ENCODE data around the gene PRPF8.

- TF ChIP-seq EP300 (IDR thresholded peaks at IDR 0.05) (no peak), POLR2A (IDR thresholded peaks at IDR 0.05) (no peak), POLR2AphosphoS5 (IDR thresholded peaks at IDR 0.05) (no peak)
- TF ChIP-seq, protein P1, sequence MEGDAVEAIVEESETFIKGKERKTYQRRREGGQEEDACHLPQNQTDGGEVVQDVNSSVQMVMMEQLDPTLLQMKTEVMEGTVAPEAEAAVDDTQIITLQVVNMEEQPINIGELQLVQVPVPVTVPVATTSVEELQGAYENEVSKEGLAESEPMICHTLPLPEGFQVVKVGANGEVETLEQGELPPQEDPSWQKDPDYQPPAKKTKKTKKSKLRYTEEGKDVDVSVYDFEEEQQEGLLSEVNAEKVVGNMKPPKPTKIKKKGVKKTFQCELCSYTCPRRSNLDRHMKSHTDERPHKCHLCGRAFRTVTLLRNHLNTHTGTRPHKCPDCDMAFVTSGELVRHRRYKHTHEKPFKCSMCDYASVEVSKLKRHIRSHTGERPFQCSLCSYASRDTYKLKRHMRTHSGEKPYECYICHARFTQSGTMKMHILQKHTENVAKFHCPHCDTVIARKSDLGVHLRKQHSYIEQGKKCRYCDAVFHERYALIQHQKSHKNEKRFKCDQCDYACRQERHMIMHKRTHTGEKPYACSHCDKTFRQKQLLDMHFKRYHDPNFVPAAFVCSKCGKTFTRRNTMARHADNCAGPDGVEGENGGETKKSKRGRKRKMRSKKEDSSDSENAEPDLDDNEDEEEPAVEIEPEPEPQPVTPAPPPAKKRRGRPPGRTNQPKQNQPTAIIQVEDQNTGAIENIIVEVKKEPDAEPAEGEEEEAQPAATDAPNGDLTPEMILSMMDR (IDR thresholded peaks at IDR 0.05): no peak
Measured at GRCh38 chr17:1643999-1644492, 40.6 kb downstream of the PRPF8 start.

Data from gastroesophageal sphincter (tissue), 3 donors.